ENCODE results near the gene STK4. TPM values are rescaled to one million over a fixed set of nuclear protein-coding genes. Genes with fewer than 3 reads are reported as not detected.

STK4 gene
- total and polyA plus RNA-seq, 2 of the 8 experiments (the other 6 are each of a cell fraction or from before 2014, with no cell fraction given): 12.0 to 34.3 TPM

GRCh38 chr20:44952731-44953130, 13.6 kb upstream of the STK4 start (continued):
- TF ChIP-seq CHD7 (IDR thresholded peaks at IDR 0.05; ENCODE audit: insufficient replicate concordance, low read length) (no peak), SP1 (IDR thresholded peaks at IDR 0.05; ENCODE audit: low read depth, low read length) (no peak), FOSL1 (IDR thresholded peaks at IDR 0.05; ENCODE audit: insufficient read depth, low read depth, low read length) (no peak), KDM1A (IDR thresholded peaks at IDR 0.05; ENCODE audit: borderline replicate concordance, low read length) (no peak), TEAD4 (IDR thresholded peaks at IDR 0.05; ENCODE audit: low read depth, low read length) (no peak), CREB1 (IDR thresholded peaks at IDR 0.05) (no peak), TBP (IDR thresholded peaks at IDR 0.05; ENCODE audit: low read depth, low read length) (no peak)

All from H1 (cell line).